Dermis microvascular lymphatic vessel endothelial cell (primary cell): ENCODE results near the gene MYF5. TPM values are rescaled to one million over a fixed set of nuclear protein-coding genes. Genes with fewer than 3 reads are reported as not detected.
A peak's percentile ranks its signal among the peaks of the same experiment; 100 is the strongest.

Experiments
- DNase-seq, 2 donors: peaks; one replicate each; pipeline versions ENCODE4 v3.0.0 to v3.0.0-alpha.2; 2010; ENCODE audit warnings: low read depth in 2 of 2
- total RNA-seq: library from RNA; depleted of rRNA; stranded (reverse); fragments of >200 nt; gene quantifications from 2 replicates; pipeline ENCODE4 v1.2.1, GENCODE V29; 2014

MYF5 gene
- total RNA-seq, 1 donor from 2014 or later, result not detected

DNA sequence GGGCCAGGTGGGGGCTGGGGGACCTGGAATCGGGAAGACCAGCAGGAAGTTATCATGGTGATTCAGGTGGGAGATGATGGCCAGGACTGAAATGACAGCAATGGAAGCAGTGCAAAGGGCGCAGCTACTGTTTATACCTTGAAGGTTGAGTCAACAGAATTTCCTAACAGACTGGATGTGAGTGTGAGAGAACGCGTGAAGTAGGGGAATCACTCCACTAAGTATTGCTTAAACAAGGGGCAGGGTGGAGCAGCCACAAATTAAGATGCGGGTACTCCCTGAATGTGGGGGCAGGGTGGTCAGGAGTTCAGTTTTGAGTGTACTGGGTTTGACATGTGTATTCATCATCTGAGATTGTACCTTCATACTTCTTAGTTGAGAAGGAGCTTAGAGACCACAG lies 45.1 kb downstream of the MYF5 start:
- DNase-seq, result no peak

DNA sequence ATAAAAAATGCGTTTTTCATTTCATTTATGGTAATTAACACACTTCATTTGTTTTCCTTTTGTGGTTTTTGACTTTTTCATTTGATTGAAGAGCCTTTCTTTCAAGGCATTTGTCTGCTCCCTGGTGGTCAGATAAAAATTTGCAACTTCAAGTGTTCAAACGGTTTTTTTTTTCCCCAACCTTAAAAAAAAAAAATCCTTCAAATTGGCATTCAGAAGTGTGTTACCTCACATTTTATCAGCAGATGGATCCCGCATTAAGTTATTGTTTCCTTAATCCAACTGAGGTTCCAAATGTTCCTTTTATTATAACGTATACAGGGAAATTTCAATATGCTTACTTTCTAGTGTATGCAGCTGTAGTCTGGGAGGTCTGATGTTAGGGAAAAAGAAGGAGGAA lies 47.2 kb downstream of the MYF5 start:
- DNase-seq, result peak; percentile 25 to 61

DNA sequence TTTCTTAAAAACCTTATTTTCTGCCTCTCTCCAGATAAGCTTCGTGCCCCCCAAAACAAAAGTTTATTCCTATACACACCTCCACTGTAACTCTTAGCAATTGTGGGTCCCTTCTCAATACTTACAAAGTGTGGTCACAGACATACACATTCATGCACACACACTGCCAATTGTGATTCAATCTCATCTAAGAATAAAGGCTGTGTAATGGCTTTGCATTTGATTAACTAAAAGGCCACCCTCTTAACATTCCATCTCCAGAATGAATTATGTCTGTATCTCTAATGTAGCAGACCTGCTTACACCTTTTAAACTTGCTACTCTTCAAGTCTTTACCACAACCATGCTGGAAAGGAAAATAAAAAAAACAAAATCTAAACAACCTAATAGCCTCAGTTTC lies 49.5 kb downstream of the MYF5 start:
- DNase-seq, result no peak

DNA sequence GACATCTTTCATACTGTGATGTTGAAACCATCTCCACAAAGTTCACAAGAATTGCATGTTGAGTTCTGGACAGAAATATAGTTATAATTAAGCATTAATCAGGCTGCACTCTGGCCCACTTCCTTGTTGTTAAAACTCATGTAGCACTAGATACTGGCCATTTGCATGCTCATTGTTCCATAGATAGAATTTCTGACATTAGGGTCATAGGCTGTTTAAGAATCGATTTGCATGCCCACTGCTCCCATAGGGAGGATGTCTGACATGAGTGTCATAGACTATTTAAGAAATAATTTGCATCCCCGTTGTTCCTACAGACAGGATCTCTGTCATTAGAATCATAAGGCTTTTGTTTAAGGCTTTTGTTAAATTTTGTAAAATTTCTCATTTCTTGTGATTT lies 50.2 kb downstream of the MYF5 start:
- no peak for DNase-seq

Other genes starting within 250 kb of the MYF5 start
- not detected in 2 replicates for gene MYF6, start 9.3 kb upstream of the MYF5 start, total RNA-seq
- 0.13 TPM in 2 replicates for gene LIN7A, start 221.0 kb downstream of the MYF5 start, total RNA-seq